Panc1 (cell line): Measurements from ENCODE around the gene HES5. TPM values are rescaled to one million over a fixed set of nuclear protein-coding genes. Genes with fewer than 3 reads are reported as not detected.

Experiments
- ATAC-seq: fragments of 200-7000 bp; cut with Tn5 transposase; 2 replicates; pipeline ENCODE4 v1.9.1; 2020; ENCODE audit warnings: mild to moderate bottlenecking, moderate library complexity
- BruUV-seq: library from RNA; stranded (reverse); fragments of 400-500 nt; replicated peaks from 2 replicates; lab custom pipeline; 2021; lab: Mats Ljungman, UMichigan
- CTCF ChIA-PET: fragments of 300-600 bp; sonication (Branson Sonifier 250); formaldehyde crosslinking; loops from one replicate; lab custom pipeline; 2022; ENCODE audit warnings: antibody characterized with exemption; lab: Charles Lee
- POLR2A ChIA-PET: fragments of 300-600 bp; sonication (Branson Sonifier 250); formaldehyde crosslinking; loops from one replicate; lab custom pipeline; 2022; ENCODE audit warnings: antibody characterized with exemption; lab: Charles Lee
- DNase-seq: peaks from one replicate; pipeline ENCODE4 v3.0.0-alpha.2; 2010; ENCODE audit warnings: low read depth, low spot score
- H3K27ac ChIP-seq: 2 replicates; pipeline ENCODE4 v1.5.1; 2011; ENCODE audit warnings: mild to moderate bottlenecking, low read length, inconsistent platforms
- H3K27me3 ChIP-seq: fragments of 200-500 bp; sonication (Bioruptor generic); 2 replicates; pipeline ENCODE4 v1.6.0; 2014; ENCODE audit warnings: low read length, inconsistent platforms; ENCODE audit not compliant: control insufficient read depth, insufficient read depth
- H3K36me3 ChIP-seq: fragments of 200-500 bp; sonication (Bioruptor generic); 2 replicates; pipeline ENCODE4 v1.5.1; 2014; ENCODE audit warnings: inconsistent platforms, mild to moderate bottlenecking, low read length, moderate library complexity; ENCODE audit not compliant: control insufficient read depth, insufficient read depth
- H3K4me1 ChIP-seq: 2 replicates; pipeline ENCODE4 v1.5.1; 2011; ENCODE audit warnings: inconsistent platforms, mild to moderate bottlenecking, low read length, moderate library complexity; ENCODE audit not compliant: control insufficient read depth, insufficient read depth
- H3K4me3 ChIP-seq, 2 experiments: 2 replicates each; pipeline ENCODE4 v1.5.1; 2011 to 2012; ENCODE audit warnings: low read depth in 2 of 2, low read length in 2 of 2, mild to moderate bottlenecking in 2 of 2, inconsistent platforms in 1 of 2, moderate library complexity in 1 of 2
- H3K9me3 ChIP-seq: fragments of 200-500 bp; sonication (Bioruptor generic); 2 replicates; pipeline ENCODE4 v1.5.1; 2014; ENCODE audit warnings: low read depth, mild to moderate bottlenecking, inconsistent platforms, low read length, moderate library complexity; ENCODE audit not compliant: control insufficient read depth, insufficient read depth
- CTCF ChIP-seq: fragments of 450-650 bp; IDR thresholded peaks from 2 replicates; pipeline ENCODE4 v1.5.1; 2017; ENCODE audit warnings: mild to moderate bottlenecking
- POLR2AphosphoS5 ChIP-seq: IDR thresholded peaks from 2 replicates; pipeline ENCODE4 v1.6.1; 2012; ENCODE audit warnings: mild to moderate bottlenecking, low read depth, low read length, moderate library complexity
- REST ChIP-seq, 2 experiments: IDR thresholded peaks; 2 replicates each; pipeline ENCODE4 v1.6.1; 2011 to 2012; ENCODE audit warnings: low read depth in 2 of 2, control low read depth in 1 of 2, low read length in 1 of 2, mild to moderate bottlenecking in 1 of 2, moderate library complexity in 1 of 2; ENCODE audit not compliant: insufficient read depth in 1 of 2
- SIN3A ChIP-seq: IDR thresholded peaks from 2 replicates; pipeline ENCODE4 v1.6.1; 2012; ENCODE audit warnings: low read depth, mild to moderate bottlenecking, low read length, moderate library complexity, borderline replicate concordance; ENCODE audit not compliant: insufficient read depth
- TCF7L2 ChIP-seq: IDR thresholded peaks from 2 replicates; pipeline ENCODE4 v1.6.1; 2011; ENCODE audit warnings: mild to moderate bottlenecking, low read depth, low read length, inconsistent platforms
- in situ Hi-C: cut with HindIII; loops from 2 replicates; pipeline ENCODE4 v1.10.0; 2016; ENCODE audit warnings: low sequenced_read_pairs, low pct_unique_long_range_greater_than_20kb
- intact Hi-C: fragments of 100-400 bp; cut with micrococcal nuclease; formaldehyde crosslinking; loops from one replicate; pipeline ENCODE4 v1.10.0; 2022; ENCODE audit not compliant: unreplicated experiment
- total RNA-seq: library from RNA; stranded (reverse); gene quantifications from one replicate; pipeline ENCODE4 v1.2.1, GENCODE V29; 2021; ENCODE audit not compliant: unreplicated experiment

The HES5 gene
- total RNA-seq, 1 experiment from 2014 or later, result not detected

GRCh38 chr1:2520806-2521205, 9.3 kb downstream of the HES5 start:
- no peak for ATAC-seq
- no peak for DNase-seq
- H3K27me3 ChIP-seq, result no peaks in the 10 kb centered on the region
- in situ Hi-C loops (no loop called here), intact Hi-C loops (no loop called here)
- no peak for TF ChIP-seq REST (IDR thresholded peaks at IDR 0.05; ENCODE audit: insufficient read depth in 1 of 2, low read depth in 2 of 2, low read length in 1 of 2)
- TF ChIP-seq TCF7L2, result no peak
- no peak for TF ChIP-seq POLR2AphosphoS5
- no peak for TF ChIP-seq CTCF
- TF ChIP-seq SIN3A, result no peak
- no peak overlapping the region for H3K4me3 ChIP-seq
- BruUV-seq, result no TSS peak
- peaks cover 3% of the 10 kb centered on the region for H3K36me3 ChIP-seq
- peaks cover 25% of the 10 kb centered on the region for H3K4me1 ChIP-seq
- H3K9me3 ChIP-seq, result no peaks in the 10 kb centered on the region
- CTCF ChIA-PET, result no interaction called here
- POLR2A ChIA-PET, result no interaction called here
- no peak overlapping the region for H3K27ac ChIP-seq

DNA sequence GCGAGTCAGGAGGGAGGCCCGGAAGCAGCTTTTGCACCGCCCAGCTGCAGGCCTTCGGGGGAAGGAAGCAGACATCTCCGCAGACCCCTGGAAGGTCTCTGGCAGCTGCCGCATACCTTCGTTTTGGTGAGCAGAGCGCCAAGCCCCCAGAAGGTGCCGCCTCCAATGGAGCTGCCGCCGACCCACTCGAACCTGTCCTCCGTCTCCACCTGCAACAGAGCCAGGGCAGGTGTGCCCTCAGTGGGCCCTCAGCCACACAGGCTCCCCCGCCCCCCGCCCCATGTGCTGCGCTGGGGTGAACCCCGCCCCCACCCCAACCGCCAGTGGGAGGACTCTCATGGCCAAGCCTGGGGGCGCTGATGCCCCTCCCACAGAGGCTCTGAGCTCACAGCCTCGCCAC, 9.9 kb downstream of the HES5 start:
- no TSS peak for BruUV-seq
- H3K36me3 ChIP-seq, result peaks cover 3% of the 10 kb centered on the region
- H3K4me1 ChIP-seq, result peaks cover 23% of the 10 kb centered on the region
- ATAC-seq, result no peak
- no peaks in the 10 kb centered on the region for H3K9me3 ChIP-seq
- CTCF ChIA-PET, result no interaction called here
- intact Hi-C loops (no loop called here), in situ Hi-C loops (no loop called here)
- DNase-seq, result no peak
- no peak overlapping the region for H3K27ac ChIP-seq
- H3K27me3 ChIP-seq, result no peaks in the 10 kb centered on the region
- POLR2A ChIA-PET, result no interaction called here
- no peak overlapping the region for H3K4me3 ChIP-seq
- TF ChIP-seq REST (IDR thresholded peaks at IDR 0.05; ENCODE audit: insufficient read depth in 1 of 2, low read depth in 2 of 2, low read length in 1 of 2) (no peak), CTCF (no peak), SIN3A (no peak), POLR2AphosphoS5 (no peak), TCF7L2 (no peak)
